Forelimb muscle (tissue), 1 donor: Measurements from ENCODE around the gene MSI2. TPM values are rescaled to one million over a fixed set of nuclear protein-coding genes. Genes with fewer than 3 reads are reported as not detected.
"Not testable (repeated sequence)": the region's sequence is repeated elsewhere in the genome, so short reads cannot be mapped to it uniquely, and the experiment has no call there.

Source experiments
- DNase-seq: peaks from one replicate; pipeline ENCODE4 v3.0.0-alpha.2; 2013; ENCODE audit warnings: low read depth
- polyA plus RNA-seq: library from polyadenylated mRNA; unstranded; fragments of 120-200 nt; gene quantifications from one replicate; pipeline ENCODE4 v1.2.1, GENCODE V29; 2013; ENCODE audit not compliant: insufficient read length

MSI2 gene
- polyA plus RNA-seq: 31.6 TPM

- peak; percentile 19 for DNase-seq
Measured at GRCh38 chr17:57255776-57256681, at the start of gene MSI2. MSI2 (plus strand) TSS chr17:57256523; CDS start chr17:57256743, 220 bp downstream.

- DNase-seq: no peak
Measured at GRCh38 chr17:57206928-57207327, 49.4 kb upstream of the MSI2 start.

GRCh38 chr17:57207396-57207795, 48.9 kb upstream of the MSI2 start:
- no peak for DNase-seq

- no peak for DNase-seq
Measured at GRCh38 chr17:57210224-57210553, 46.1 kb upstream of the MSI2 start.

GRCh38 chr17:57210972-57211411, 45.3 kb upstream of the MSI2 start:
- DNase-seq: no peak

DNA sequence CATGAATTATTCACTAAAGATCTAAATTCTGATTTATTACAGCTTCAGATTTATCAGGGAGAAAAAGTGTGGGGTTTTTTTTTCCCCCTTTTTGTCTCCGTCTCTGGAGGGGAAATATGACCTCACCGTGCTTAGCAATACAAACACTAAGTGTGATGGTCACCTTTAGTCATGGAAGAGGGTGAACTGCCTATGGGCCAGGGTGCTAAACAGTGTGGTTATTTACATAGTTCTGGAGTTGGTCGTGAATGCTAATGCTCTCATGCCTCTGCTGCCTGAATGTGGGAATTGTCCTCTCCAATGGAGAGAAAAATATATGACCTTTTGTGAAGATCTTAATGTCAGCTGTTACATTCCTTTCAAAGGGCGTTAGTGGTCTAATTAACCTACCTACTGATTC, 44.8 kb upstream of the MSI2 start:
- no peak for DNase-seq

- no peak for DNase-seq
Measured at GRCh38 chr17:57213180-57213825, 43.0 kb upstream of the MSI2 start.

DNA sequence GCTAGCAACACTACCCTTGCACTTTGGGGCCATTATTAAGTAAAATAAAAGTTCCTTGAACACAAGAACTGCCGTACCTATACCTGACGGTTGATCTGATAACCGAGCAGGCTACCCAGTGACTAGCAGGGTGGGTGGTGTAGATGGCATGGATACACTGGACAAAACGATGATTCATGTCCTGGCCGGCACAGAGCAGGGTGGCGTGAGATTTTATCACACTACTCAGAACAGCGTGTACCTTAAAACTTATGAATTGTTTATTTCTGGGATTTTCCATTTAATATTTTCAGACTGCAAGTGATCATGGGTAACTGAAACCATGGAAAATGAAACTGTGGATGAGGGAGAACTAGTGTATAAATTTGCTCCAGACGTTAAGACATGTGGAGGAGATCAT, 41.0 kb upstream of the MSI2 start:
- DNase-seq: no peak

DNA sequence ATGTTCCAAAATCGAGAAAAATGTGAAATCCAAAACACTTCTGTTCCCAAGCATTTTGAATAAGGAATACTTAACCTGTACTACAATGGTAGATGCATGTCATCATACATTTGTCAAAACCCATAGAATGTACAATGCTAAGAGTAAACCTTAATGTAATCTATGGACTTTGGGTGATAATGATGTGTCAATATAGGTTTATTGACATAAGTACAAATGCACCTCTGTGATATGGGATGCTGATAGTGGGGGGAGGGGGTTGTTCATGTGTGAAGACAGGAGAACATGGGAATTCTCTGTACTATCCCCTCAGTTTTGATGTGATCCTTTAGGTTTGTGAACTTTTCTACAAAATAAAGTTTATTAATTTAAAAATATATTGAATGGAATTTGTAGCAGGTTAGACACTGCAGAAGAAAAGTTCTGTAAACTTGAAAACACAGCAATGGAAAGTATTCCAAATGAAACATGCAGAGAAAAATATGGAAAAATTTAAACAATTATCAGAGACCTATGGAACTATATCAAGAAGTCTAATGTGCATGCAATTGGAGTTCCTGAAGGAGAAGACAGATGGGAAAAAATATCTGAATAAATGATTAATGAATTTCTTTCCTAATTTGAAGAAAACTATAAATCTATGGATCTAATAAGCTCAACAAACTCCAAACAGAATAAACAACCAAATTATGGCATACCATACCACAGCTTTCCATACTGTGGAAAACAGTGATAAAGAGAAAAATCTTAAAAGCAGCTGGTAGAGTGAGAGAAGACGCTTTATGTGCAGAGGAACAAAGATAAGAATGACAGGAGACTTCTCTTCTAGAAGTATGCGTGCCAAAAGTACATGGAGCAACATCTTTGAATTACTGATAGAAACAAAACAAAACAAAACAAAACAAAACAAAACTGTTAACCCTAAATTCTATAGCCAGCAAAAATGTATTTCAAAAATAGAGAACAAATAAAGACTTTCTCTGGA, 34.7 kb upstream of the MSI2 start:
- DNase-seq: no peak

- DNase-seq: not testable (repeated sequence)
Measured at GRCh38 chr17:57222422-57222821, 33.9 kb upstream of the MSI2 start.

- no peak for DNase-seq
Measured at GRCh38 chr17:57225127-57225526, 31.2 kb upstream of the MSI2 start.

GRCh38 chr17:57226793-57227192, 29.5 kb upstream of the MSI2 start:
- DNase-seq: no peak

DNA sequence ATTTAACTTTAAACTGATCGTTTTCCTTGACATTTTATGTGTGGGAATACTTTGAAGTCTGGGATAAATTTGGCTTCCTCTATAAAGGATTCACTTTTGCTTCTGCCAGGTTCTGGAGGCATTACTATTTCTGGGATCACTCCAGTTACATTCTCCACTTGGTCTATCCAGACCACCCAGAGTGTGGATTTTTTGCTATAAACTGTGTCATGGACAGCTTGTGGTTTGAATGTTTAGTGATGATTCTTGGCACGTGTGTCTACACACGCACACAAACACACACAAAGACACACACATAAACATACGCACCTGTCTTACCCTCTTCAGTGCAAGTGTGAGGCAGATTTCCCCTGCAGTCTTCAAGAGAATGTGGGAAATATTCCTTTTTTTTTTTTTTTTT, 27.4 kb upstream of the MSI2 start:
- DNase-seq: no peak

DNA sequence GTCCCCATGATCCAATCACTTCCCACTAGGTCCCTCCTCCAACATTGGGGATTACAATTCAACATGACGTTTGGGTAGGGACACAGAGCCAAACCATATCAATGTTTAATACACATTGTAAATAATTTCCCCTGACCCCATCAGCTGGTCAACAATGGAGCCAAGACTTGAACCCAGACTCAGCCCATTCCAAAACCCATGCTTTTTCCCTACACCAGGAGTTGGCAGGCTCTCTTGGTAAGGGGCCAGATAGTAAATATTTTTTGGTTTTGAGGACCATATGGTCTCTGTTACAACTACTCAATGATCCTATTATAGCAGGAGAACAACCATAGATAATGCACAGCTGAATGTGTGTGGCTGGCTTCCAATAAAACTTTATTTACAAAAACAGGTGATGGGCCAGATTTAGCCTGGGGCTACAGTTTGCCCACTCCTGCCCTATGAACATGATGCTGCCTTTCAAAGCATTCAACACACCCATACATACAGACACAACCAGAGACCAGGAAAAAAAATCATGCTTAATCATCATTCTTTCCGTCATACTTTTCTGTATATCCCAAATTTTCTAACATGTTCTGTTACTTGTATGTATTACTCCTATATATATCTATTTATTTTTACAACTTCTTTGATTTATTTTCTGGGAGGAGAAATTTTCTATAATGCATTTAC, 22.1 kb upstream of the MSI2 start:
- no peak for DNase-seq

GRCh38 chr17:57234739-57235092, 21.6 kb upstream of the MSI2 start:
- DNase-seq: no peak

GRCh38 chr17:57235124-57235523, 21.2 kb upstream of the MSI2 start:
- DNase-seq: no peak

DNA sequence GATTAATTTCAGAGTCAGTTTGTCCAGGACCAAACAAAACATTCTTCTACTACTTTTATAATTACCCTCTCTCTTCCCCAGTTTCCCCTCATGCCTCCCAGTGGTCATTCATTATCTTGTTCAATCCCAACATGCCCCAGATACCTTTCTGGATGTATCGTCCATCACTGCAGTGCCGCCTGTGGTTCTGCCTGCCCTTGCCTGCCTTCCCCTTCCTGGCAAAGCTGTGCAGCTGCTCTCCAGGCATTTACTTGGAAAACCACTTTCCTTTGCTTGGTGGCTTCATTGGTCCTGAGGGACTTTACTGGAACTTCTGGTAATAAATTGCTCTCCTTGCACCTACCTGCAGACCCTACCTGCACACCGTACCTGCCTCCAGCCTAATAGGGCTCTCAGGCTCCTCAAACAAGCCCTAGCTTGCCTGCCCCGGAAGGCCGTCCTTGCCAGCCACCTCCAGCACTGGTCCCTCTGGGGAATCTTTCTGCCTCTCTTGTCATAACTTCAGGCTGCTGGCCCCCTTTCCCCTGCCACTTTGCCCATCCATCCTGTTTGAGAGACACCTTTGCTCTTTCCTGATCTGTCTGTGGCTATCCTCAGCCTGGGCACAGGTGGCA, 19.5 kb upstream of the MSI2 start:
- no peak for DNase-seq

DNA sequence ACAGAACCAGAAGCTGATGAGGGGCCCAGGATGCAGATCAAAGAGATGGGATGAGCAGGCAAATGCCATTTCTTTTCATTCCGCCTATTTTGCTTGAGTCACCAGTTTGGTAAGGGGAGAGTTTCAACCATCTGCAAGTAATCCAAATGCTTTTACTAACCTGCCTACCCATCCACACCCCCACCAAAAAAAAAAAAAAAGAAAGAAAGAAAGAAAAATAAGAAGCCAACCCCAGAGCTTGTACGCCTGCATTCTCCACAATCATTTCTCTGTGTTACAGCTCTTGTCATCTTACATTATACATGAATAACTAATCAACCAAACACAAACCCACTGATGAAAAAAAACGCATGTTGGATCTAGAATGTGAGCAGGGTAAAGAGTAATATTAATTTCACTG, 15.7 kb upstream of the MSI2 start:
- DNase-seq: no peak

DNA sequence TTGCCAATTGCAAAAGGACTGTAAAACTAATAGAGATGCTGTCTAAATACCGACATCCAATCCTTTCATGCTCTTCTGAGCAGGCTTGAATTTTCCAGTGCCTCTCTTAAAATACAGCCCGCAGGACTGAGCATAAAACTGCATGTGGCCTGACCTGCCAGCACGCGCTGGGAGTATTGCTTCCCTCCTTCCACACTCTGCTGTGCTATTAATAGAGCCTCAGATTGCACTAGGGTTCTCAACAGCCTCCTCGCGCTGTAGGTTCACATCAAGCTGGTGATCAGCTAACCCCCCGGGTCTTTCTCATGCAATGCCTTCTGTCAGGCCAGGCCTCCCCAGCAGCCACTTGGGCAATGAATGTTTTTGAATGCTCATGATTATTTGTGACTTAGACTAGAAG, 14.2 kb upstream of the MSI2 start:
- no peak for DNase-seq

- DNase-seq: no peak
Measured at GRCh38 chr17:57243171-57243622, 13.1 kb upstream of the MSI2 start.

DNA sequence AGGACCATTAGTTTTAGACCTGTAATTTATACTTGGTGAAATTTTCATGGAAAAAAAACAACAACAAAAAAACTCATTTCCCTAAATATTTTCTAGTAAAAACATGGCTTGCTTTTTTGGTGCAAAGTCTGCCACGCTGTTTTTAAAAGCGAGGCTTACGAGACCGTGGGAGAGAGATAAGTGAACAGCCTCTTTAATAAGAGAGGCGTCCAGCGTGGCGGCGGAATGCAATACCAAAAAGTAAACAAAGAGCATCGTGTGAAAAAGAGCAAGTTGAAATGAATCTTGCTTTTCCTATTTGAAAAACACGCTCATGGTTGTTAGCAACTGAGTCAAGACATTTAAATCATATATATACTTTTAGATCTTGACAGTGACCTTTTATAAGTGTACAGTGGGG, 10.5 kb upstream of the MSI2 start:
- DNase-seq: no peak
